Dedifferentiated amniotic fluid mesenchymal stem cell (primary cell): ENCODE results near the gene ZNF157.
"Not testable (repeated sequence)": the region's sequence is repeated elsewhere in the genome, so short reads cannot be mapped to it uniquely, and the experiment has no call there.

Source experiments
- DNase-seq: peaks from one replicate; pipeline ENCODE4 v3.0.0-alpha.2; 2016; ENCODE audit errors: extremely low spot score

The ZNF157 gene

DNA sequence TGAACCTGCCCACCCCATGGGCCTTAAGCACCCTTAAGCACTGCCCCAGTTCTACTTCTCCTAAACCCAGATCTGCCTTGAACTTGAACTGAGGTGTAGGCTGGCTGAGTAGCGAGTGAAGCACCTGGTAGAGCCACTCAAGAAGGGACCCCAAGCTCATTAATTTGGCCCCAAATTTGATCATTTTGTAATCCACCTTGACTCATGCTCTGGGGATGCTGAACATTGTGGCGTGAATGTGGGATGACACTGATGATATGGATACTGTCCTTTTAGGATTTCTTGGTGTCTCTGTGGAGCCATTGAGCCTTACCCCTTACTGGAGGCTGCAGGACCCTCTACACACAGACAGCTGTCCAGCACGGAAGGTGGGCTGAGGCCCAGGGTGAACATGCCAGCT, at the start of gene ZNF157:
TSS of gene ZNF157 (plus strand) at position 301 of the 400 bp plus-strand sequence. CDS start at position 392, 91 bp downstream.
- no peak for DNase-seq

DNA sequence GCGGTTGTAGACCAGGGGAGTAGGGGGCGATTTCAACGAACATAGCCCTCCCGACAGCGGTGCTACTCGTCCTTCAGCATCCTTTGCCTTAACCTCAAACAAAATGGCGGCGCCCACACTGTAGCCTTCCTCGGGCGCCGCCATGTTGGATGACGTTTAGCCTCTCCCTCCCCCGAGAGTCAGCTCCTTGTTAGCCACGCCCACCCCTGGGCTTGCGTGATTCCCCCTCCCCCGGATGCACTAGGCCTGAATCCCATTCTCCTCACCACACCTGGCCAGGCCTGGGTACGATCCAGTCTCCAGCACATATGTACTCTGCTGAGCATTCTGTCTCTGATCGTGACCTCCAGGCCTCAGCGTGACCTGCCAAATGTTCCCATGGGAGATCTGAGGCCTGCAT, 49.0 kb upstream of the ZNF157 start:
- DNase-seq: no peak

DNA sequence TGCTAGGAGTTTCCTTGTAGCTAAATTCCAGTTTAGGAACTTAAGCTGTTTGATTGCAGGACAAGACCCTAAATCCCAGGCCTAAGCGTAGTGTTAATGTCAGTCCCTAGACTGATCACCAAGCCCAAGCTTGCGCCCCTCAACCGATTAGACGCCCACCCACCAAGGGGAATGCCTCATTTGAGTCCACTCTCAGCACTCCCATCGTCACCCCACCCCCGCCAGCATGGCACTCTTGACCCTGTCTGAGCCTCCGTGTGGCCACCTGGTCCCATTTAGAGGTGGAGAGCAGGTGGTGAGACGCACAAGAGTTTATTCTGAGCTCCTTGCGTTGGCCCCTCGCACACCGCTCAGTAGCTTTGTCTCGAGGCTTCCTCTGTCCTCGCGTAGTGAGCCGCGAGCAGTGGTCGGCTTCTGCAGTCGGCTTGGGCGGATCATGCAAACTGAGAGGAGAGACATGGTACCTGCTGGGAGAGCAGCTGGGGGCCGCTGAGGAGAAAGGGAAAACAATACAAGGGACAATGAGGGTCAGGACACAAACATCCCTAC, 48.5 kb upstream of the ZNF157 start:
- DNase-seq: no peak

DNA sequence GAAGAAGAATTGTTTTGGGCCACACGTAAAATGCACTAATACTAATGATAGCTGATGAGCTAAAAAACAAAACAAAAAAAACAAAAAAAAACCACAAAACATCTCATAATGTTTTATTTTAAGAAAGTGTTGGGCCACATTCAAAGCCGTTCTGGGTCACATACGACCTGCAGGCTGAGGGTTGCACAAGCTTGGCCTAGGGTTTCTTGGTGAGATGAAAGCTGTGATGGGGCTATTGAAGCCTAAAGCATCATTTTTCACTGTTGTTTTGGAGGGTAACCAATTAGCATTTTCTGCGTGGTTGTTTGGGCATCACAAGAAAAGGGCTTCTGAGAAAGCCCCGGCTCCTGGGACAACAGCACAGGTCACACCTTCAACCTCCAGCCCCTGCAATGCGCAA, 42.5 kb upstream of the ZNF157 start:
- DNase-seq: no peak

DNA sequence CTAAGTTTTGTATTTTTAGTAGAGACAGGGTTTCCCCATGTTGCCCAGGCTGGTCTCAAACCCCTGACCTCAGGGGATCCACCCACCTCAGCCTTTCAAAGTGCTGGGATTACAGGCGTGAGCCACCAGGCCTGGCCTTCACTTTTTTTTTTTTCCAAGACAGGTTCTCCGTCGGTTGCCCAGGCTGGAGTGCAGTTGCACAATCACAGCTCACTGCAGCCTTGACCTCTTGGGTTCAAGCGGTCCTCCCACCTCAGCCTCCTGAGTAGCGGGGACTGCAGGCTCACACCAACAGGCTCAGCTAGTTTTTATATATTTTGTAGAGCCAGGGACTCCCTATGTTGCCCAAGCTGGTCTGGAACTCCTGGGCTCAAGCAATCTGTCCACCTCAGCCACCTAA, 37.6 kb upstream of the ZNF157 start:
- DNase-seq: not testable (repeated sequence)

DNA sequence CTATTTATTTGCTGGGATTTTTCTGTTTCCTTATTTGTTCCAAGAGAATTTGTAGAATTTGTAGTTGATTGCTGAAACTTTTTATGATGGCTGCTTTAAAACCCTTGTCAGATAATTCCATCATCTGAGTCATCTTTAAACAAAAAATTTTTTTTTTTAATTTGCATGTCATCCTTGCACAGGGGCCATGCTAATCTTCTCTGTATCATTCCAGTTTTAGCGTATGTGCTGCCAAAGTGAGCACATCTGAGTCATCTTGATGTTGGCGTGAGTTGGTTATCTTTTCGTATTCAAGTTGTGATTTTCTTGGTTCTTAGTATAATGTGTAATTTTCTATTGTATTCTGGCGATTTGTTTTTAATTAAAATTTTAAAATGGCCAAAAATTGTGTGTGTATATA, 18.7 kb upstream of the ZNF157 start:
- no peak for DNase-seq

DNA sequence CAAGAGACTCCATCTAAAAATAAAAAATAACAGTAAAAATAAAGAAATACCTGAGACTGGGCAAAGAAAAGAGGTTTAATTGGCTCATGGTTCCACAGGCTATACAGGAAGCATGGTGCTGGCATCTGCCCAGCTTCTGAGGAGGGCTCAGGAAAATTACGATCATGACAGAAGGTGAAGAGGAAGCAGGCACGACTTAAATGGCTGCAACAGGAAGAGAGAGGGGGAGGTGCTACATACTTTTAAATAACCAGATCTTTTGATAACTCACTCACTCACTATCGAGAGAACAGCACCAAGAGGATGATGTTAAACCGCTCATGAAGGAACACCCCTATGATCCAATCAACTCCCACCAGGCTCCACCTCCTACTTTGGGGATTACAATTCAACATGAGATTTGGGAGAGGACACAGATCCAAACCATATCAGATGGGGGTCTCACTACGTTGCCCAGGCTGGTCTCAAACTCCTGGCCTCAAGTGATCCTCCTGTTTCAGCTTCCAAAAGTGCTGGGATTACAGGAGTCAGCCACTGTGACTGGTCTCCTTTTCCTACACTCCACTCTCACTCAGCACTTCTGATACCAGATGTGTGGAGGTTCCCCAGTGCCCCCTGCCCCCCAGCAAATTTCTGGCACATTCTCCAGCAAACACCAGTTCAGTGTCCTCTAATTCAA, 11.9 kb upstream of the ZNF157 start:
- DNase-seq: no peak

DNA sequence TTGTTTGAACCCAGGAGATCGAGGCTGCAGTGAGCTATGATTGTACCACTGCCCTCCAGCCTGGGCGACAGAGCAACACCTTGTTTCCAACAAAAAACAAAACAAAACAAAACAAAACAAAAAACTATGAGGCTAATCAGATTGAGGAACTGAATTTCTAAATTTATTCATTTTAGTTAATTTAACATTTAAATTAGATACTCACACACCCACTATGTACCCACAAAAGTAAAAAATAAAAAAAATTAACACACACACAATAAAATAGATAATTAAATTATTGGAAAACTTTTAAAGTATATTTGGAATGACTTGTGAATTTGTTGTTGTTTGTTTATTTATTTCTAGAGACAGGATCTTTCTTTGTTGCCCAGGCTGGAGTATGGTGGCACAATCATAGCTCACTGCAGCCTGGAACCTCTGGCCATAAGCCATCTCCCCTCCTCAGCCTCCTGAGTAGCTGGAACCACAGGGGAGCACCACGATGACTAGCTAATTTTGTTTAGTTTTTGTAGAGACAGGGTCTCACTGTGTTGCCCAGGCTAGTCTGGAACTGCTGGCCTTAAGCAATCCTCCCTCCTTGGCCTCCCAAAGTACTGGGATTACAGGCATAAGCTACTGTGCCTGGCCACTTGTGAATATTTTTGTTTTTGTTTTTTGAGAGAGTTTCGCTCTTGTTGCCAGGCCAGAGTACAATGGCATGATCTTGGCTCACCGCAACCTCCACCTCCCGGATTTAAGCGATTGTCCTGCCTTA, 9.8 kb upstream of the ZNF157 start:
- DNase-seq: no peak

DNA sequence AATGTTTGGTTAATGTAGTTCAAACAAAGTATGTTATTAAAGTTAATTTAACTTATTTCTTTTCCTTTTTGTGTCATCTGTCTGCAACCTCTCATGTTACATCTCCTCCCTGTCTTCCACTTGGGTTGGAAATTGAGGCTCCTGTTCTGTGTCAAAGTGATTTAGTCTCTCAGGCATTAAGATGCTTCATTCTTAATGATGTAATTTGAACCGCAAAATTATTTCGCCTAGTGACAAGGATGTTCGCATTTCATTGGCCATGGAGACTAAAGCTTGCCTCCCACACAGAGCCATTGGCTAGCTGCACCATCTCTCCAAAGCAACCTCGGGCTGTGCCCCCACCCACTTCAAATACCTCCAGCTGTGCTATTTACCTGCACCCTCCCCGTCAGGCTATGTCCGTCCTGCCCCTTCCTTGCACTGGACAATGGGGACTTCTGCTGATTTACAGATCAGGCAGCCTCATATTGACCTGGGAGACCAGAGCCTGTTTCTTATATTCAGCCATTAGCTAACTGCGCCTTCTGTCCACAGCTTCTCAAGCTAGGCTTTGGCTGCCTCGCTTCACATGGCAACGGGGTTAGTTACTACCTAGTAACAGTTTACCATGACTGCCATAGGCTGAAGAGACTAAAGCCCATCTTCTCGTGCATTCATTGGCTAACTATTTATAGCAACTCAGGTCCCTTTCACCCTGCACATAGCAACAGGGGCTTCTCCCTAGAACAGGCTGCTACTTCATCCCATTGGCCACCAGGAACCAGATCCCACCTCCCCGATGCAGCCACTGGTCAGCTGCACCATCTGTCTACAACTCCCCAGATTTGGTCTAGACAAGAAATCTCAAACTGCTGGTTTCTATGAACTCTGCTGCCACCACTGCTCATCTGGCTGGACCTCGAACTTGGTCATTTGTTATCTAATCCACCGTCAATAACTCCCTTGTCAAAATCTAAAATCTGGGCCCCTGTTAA, 8.6 kb upstream of the ZNF157 start:
- DNase-seq: peak; percentile 94

DNA sequence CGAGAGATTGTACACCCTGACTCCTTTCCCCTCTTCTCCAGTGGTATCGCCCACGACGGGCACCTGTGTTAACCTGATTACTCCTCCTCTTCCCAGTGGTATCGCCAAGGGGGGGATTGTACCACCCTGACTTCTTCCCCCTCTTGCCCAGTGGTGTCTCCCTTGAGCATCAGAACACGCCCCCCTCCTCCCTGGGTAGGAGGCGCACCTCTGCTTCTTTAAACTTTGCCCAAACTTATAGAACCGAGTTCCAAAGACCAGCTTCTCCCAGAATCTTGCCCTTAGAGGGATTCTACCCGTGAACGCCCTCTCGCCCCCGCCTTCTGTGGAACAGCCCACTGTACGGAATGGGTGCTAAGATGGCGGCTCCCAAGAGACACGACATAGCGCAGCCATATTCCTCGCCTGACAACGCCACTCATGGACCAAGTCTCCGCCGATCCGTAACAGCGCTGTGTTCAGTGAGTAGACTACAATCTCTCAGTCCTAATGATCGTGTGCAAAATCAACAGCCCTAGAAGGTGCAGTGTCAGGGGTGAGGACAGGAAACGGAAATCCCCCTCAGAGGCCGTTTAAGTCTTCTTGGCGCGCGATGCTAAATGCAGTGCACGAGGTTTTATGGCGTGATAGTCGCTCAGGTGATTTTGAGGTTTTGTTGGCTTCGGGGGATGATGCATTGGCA, 4.2 kb upstream of the ZNF157 start:
- DNase-seq: peak; percentile 30

DNA sequence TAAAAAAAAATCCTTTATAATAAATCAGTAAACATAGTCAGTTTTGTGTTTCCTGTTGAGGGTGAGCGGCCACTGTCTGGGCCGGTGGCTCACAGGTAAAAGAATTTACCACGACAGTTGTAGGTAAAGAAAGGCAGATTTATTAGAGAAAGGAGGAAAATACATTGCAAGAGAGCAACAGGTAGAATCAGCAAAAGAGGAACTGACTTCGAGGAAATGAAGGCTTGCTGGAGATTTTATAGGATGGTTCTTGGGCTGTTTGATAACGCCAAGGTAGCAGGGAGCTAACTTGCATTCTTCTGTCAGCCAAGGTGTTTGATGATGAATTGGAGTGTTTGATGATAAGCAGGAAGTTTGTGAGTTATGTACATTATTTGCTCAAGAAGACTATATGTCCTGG, 2.8 kb downstream of the ZNF157 start:
- DNase-seq: no peak

DNA sequence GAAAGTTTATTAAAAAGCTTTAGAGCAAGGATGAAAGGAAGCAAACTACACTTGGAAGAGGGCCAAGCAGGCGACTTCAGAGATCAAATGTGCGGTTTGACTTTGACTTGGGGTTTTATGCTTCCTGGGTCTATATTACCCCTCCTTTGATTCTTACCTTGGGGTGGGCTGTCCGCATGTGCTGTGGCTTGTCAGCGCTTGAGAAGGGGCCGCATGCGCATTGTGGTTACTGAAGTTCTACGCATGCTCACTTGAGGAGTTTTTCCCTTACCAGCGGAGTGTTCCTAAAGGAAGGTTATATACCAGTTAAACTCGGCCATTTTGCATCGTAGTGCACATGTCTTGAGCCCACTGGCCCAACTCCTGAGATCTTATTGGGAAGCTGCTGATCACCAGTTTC, 9.9 kb downstream of the ZNF157 start:
- DNase-seq: no peak

DNA sequence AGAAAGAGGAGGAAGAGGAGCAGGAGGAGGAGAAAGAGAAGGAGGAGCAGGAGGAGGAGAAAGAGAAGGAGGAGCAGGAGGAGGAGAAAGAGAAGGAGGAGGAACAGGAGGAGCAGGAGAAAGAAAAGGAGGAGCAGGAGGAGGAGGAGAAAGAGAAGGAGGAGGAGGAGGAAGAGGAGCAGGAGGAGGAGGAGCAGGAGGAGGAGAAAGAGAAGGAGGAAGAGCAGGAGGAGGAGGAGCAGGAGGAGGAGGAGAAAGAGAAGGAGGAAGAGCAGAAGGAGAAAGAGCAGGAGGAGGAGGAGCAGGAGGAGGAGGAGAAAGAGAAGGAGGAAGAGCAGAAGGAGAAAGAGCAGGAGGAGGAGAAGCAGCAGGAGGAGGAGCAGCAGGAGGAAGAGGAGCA, 10.5 kb downstream of the ZNF157 start:
- not testable (repeated sequence) for DNase-seq

DNA sequence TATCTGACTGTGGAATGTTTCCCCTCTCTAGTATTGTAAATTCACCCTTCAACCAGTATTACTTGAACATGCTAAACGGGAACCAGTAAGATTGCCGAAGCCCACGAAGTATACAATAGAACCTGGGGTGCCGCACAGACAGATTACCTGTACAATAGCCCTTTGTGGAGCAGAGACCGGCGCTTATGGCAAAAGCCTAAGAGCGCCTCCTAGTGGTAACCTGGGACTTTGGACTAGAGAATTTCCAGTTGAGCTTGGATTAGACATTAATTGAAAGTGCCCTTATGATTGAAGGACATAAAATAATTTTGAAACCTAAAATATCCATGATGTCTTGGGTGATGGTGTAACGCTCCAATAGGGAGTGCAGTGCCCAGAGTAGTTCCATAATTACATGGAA, 14.1 kb downstream of the ZNF157 start:
- peak; percentile 29 for DNase-seq

DNA sequence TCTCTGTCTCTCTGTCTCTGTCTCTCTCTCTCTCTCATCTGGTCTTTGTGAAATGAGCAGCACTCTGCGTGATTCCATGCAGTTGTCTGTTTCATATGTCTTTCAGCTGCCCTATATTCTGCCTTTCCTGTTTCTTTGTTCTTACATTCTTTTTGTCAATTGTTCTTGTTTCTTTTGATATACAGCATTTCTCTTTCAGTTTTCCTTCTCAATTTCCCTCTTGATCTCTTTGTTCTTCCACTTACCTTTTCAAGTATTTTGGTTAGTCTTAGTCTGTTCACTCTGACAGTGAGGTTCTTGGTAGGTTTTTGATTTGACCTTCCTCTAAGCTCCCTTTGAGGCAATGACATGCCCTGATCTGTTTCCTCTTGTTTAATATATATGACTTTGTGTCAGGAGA, 20.4 kb downstream of the ZNF157 start:
- DNase-seq: no peak

DNA sequence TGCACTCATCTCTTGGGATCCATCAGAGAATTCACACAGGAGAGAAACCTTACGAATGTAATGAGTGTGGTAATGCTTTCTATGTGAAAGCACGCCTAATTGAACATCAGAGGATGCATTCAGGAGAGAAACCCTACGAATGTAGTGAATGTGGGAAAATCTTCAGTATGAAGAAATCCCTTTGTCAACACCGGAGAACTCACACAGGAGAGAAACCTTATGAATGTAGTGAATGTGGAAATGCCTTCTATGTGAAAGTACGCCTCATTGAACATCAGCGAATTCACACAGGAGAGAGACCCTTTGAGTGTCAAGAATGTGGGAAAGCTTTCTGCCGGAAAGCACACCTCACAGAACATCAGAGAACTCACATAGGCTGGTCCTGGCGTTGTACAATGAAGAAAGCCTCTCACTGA, 42.8 kb downstream of the ZNF157 start:
- no peak for DNase-seq

DNA sequence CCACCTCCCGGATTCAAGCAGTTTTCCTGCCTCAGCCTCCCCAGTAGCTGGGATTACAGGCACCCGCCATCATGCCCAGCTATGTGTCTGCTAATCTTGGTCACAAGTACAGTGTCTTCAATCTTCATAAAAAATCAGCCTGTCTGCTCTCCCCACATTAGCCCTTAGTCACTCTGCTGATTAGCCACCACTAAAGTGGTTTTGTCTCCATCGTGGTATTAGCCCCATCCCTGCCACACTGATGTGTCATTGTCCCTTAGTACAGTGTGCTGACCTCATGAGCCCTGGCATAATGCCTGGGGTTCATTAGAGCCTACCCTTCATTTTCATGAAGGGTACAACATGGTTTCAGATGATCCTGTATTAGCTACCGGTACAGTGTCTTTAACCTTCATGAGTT, 49.9 kb downstream of the ZNF157 start:
- DNase-seq: no peak

DNA sequence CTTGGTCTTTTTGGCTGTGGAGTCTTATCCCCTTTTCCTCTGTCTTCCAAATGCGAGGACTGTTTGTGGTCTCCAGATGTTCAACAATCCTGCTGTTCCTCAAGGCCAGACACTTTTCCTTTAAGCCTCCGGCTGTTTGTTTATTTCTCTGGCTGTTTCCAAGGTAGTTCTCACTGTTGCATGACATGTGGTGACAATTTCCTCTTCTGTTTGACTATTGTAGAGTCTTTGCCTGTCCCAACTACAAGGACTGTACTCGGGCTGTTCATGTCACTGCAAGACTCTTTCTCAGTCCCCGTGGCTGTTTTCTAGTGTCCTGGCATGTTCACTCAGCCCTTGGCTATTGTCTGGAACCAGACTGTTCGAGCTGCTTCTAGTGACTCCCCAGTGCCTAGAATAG, 50.6 kb downstream of the ZNF157 start:
- DNase-seq: no peak

DNA sequence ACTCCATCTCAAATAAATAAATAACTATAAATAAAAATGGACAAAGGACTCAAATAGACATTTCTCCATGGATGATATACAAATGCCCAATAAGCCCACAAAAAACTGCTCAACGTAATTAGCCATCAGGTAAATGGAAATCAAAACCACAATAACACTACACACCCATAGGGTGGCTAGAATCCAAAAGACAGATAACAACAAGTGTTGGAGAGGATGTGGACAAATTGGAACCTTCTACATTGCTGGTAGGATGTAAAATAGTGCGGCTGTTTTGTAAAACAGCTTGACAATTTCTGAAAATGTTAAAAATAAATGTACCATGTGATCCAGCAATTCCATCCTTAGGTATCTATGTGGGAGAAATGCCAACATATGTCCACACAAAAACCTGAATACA, 52.1 kb downstream of the ZNF157 start:
- no peak for DNase-seq

DNA sequence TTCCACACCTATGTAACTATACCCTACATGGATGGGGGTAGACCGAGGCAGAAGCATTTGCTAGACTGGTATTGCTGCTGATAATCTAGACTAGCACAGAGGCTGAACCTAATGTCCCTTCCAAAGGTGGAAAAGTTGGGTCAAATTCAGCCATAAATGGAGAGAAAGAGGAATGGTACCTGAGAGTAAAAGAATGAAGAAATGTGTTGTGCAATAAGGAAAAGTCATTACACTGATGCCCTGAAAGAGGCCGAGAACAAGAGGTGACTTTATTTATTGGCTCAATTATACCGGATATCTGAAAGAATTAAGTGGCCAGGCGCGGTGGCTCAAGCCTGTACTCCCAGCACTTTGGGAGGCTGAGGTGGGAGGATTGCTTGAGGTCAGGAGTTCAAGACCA, 60.5 kb downstream of the ZNF157 start:
- DNase-seq: no peak

DNA sequence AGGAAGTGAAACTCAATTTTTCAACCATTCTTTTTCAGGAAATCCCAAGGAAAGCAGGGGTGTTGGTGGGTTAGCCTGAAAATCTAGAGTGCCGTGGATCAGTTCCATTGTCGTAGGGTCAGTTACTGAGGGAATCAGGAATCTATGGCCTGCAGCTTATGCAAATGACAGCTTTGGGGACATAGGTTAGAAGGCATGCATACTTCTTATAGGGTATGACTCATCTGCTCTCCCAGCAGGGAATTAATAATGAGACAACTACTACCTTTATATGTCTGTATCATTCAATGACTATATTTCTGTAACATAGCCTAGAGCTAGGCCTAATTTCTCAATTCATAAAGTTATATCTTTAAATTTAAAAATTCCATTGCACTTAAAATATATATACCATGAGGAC, 76.1 kb downstream of the ZNF157 start:
- no peak for DNase-seq
